Mesendoderm (in vitro differentiated cells): ENCODE results near the gene GPR45.

Experiments
- DNase-seq: peaks from one replicate; pipeline ENCODE4 v3.0.0; 2013
- H2AK5ac ChIP-seq: 2 replicates; pipeline ENCODE4 v1.6.1; 2013; ENCODE audit warnings: low read length, inconsistent platforms
- H2BK120ac ChIP-seq: 2 replicates; pipeline ENCODE4 v1.6.1; 2013; ENCODE audit warnings: low read depth, mild to moderate bottlenecking, low read length, moderate library complexity, mixed read lengths
- H2BK15ac ChIP-seq: replicated peaks from 2 replicates; pipeline ENCODE4 v1.6.1; 2013; ENCODE audit warnings: low read depth, mild to moderate bottlenecking, moderate library complexity
- H2BK5ac ChIP-seq: 2 replicates; pipeline ENCODE4 v1.6.1; 2013; ENCODE audit warnings: low read length, inconsistent platforms
- H3K18ac ChIP-seq: 2 replicates; pipeline ENCODE4 v1.6.1; 2013; ENCODE audit warnings: mild to moderate bottlenecking, low read length, mixed read lengths
- H3K23ac ChIP-seq: one replicate; pipeline ENCODE4 v1.6.1; 2013; ENCODE audit warnings: low read length
- H3K27ac ChIP-seq: 2 replicates; pipeline ENCODE4 v1.5.1; 2013; ENCODE audit warnings: low read depth, mild to moderate bottlenecking, inconsistent platforms, low read length, moderate library complexity
- H3K27me3 ChIP-seq: 2 replicates; pipeline ENCODE4 v1.6.1; 2013; ENCODE audit warnings: low read length, control low read depth, mild to moderate bottlenecking, inconsistent platforms; ENCODE audit not compliant: insufficient read depth, poor library complexity
- H3K36me3 ChIP-seq: 2 replicates; pipeline ENCODE4 v1.6.1; 2013; ENCODE audit warnings: low read length, inconsistent platforms; ENCODE audit not compliant: control insufficient read depth, insufficient read depth
- H3K4ac ChIP-seq: one replicate; pipeline ENCODE4 v1.6.1; 2013; ENCODE audit warnings: low read depth, mild to moderate bottlenecking, low read length, moderate library complexity
- H3K4me1 ChIP-seq: 2 replicates; pipeline ENCODE4 v1.6.1; 2013; ENCODE audit warnings: low read depth, low read length, inconsistent platforms; ENCODE audit not compliant: control insufficient read depth
- H3K4me2 ChIP-seq: 2 replicates; pipeline ENCODE4 v1.6.1; 2013; ENCODE audit warnings: low read length
- H3K4me3 ChIP-seq: 2 replicates; pipeline ENCODE4 v1.5.1; 2013; ENCODE audit warnings: mild to moderate bottlenecking, low read length
- H3K56ac ChIP-seq: one replicate; pipeline ENCODE4 v1.6.1; 2013; ENCODE audit warnings: low read length
- H3K79me1 ChIP-seq: 2 replicates; pipeline ENCODE4 v1.6.1; 2013; ENCODE audit warnings: low read length, inconsistent platforms
- H3K79me2 ChIP-seq: 2 replicates; pipeline ENCODE4 v1.6.1; 2013; ENCODE audit warnings: mild to moderate bottlenecking, low read length; ENCODE audit not compliant: control insufficient read depth, insufficient read depth
- H3K9ac ChIP-seq: 2 replicates; pipeline ENCODE4 v1.6.1; 2013; ENCODE audit warnings: low read length, inconsistent platforms
- H4K5ac ChIP-seq: one replicate; pipeline ENCODE4 v1.6.1; 2013; ENCODE audit warnings: low read length
- H4K8ac ChIP-seq: one replicate; pipeline ENCODE4 v1.6.1; 2013; ENCODE audit warnings: low read depth, mild to moderate bottlenecking, control low read depth, low read length, moderate library complexity
- WGBS: extraction: QIAGEN DNeasy Blood & Tissue Kit; methylation state at CpG from one replicate; pipeline ENCODE4 v1.1.7; 2013; ENCODE audit warnings: low lambda C conversion rate, missing lambda C conversion rate; ENCODE audit not compliant: insufficient coverage; ENCODE audit errors: extremely low coverage; 5-methylcytosine and 5-hydroxymethylcytosine counted together

The GPR45 gene

DNA sequence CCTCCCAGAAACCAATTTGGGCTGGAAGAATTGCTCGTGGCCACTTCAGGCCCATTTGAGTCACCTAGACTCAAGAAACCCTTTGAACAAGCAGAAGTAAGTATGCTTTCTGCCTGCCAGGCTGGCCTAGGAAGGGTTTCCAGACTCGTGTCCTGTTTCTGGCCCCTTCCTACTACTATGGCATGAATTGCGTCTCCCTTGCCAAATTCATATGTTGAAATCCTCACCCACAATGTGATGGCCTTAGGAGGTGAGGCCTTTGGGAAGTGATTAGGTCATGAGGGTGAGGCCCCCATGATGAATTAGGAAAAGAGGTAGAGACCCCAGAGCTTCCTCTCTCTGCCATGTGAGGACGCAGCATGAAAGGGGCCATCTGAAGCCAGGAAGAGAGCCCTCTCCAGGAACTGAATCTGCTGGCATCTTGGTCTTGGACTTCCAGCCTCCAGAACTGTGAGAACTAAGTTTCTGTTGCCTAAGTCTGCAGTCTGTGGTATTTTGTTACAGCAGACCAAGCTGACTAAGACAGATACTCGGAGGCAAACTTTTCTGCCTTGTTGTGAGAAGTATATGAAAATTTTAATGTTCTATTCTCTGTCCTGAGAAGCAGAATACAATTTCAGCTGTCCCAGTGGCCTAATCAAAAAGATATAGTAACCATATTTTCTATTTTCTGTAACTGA, 13.1 kb downstream of the GPR45 start:
- Histone ChIP-seq H3K27me3 (no peaks in the 10 kb centered on the region), H3K79me1 (no peaks in the 10 kb centered on the region), H3K23ac (no peak overlapping the region), H3K4ac (no peak overlapping the region), H3K36me3 (no peaks in the 10 kb centered on the region), H3K4me3 (no peak overlapping the region), H2BK15ac (no peak overlapping the region), H3K18ac (no peak overlapping the region), H3K56ac (no peak overlapping the region), H2AK5ac (no peak overlapping the region), H2BK5ac (no peak overlapping the region), H3K9ac (no peak overlapping the region), H4K8ac (no peak overlapping the region), H3K27ac (no peak overlapping the region), H3K79me2 (no peaks in the 10 kb centered on the region), H3K4me2 (no peak overlapping the region), H4K5ac (no peak overlapping the region), H3K4me1 (no peaks in the 10 kb centered on the region), H2BK120ac (no peak overlapping the region)
- no CpG with 5 or more reads among the region's 5 CpGs for WGBS
- no peak for DNase-seq

DNA sequence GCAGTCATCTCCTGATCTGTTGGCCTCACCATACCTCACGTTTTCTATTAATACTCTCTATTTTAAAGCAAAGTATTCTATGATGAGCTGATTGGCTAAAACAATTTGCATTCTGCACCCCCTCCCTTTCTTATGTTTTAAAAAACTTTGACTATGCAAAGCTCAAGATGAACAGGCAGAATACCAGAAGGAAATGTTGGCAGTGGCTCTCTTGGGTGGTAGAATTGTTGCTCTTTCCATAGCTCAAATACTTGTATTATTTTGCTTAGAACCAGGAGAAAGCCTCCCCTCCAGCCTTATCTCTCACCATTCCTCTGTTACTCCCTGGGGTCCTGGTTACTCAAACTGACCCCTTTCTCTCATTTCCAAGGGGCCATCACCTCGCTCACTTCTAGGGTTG, 14.4 kb downstream of the GPR45 start:
- H2AK5ac ChIP-seq: no peak overlapping the region
- no peak overlapping the region for H3K56ac ChIP-seq
- H3K4ac ChIP-seq: no peak overlapping the region
- H2BK15ac ChIP-seq: no peak overlapping the region
- no CpG with 5 or more reads among the region's 2 CpGs for WGBS
- no peak overlapping the region for H3K23ac ChIP-seq
- no peaks in the 10 kb centered on the region for H3K4me1 ChIP-seq
- no peak overlapping the region for H3K27ac ChIP-seq
- no peaks in the 10 kb centered on the region for H3K79me2 ChIP-seq
- no peaks in the 10 kb centered on the region for H3K36me3 ChIP-seq
- H3K9ac ChIP-seq: no peak overlapping the region
- H3K4me2 ChIP-seq: no peak overlapping the region
- H3K18ac ChIP-seq: no peak overlapping the region
- no peak overlapping the region for H4K5ac ChIP-seq
- no peak for DNase-seq
- H4K8ac ChIP-seq: no peak overlapping the region
- H3K4me3 ChIP-seq: no peak overlapping the region
- no peaks in the 10 kb centered on the region for H3K79me1 ChIP-seq
- no peak overlapping the region for H2BK120ac ChIP-seq
- no peaks in the 10 kb centered on the region for H3K27me3 ChIP-seq
- no peak overlapping the region for H2BK5ac ChIP-seq

DNA sequence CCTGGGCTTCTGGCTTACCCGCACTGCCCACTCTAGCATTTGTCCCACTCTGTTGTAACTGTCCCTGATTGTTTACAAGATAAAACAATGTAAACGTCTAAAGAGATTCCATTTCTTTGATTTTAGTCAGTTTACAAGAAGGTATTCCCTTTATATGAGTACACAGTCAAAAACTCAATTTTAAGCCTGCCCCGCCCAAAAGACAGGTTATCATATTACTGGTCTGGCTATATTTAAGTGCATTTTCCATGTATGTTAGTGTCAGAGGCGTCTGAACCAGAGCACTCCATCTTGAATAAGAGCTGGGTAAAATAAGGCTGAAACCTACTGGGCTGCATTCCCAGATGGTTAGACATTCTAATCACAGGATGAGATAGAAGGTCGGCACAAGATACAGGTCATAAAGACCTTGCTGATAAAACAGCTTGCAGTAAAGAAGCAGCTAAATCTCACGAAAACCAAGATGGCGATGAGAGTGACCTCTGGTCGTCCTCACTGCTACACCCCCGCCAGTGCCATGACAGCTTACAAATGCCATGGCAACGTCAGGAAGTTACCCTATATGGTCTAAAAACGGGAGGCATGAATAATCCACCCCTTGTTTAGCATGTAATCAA, 15.0 kb downstream of the GPR45 start:
- H2BK120ac ChIP-seq: no peak overlapping the region
- no peak overlapping the region for H3K4ac ChIP-seq
- no peak overlapping the region for H3K9ac ChIP-seq
- H3K79me1 ChIP-seq: no peaks in the 10 kb centered on the region
- H3K4me2 ChIP-seq: no peak overlapping the region
- no peak overlapping the region for H2BK15ac ChIP-seq
- H3K79me2 ChIP-seq: no peaks in the 10 kb centered on the region
- H3K27ac ChIP-seq: no peak overlapping the region
- H3K18ac ChIP-seq: no peak overlapping the region
- no CpG with 5 or more reads among the region's 11 CpGs for WGBS
- H4K5ac ChIP-seq: no peak overlapping the region
- DNase-seq: peak; percentile 68
- no peak overlapping the region for H4K8ac ChIP-seq
- H2AK5ac ChIP-seq: no peak overlapping the region
- no peaks in the 10 kb centered on the region for H3K36me3 ChIP-seq
- no peaks in the 10 kb centered on the region for H3K4me1 ChIP-seq
- no peak overlapping the region for H3K56ac ChIP-seq
- H3K4me3 ChIP-seq: no peak overlapping the region
- H3K27me3 ChIP-seq: no peaks in the 10 kb centered on the region
- no peak overlapping the region for H2BK5ac ChIP-seq
- no peak overlapping the region for H3K23ac ChIP-seq

DNA sequence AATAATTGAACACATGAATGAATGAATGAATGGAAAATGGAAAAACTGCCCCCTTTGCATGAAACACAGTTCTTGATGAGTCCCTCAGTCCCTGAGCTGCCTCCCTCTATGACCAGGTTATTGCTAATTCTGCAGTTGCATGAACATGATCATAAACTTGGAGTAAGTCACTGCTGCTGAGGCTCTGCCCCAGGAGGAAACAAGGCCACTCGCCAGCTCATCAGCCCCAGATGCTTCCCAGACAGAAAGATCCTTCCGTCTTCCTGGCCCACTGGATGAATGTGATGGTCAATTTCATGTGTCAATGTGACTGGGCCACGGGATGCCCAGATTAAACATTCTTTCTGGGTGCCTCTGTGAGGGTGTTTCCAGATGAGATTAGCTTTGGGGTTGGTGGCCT, 16.4 kb downstream of the GPR45 start:
- Histone ChIP-seq H3K4me1 (no peaks in the 10 kb centered on the region), H3K27me3 (no peaks in the 10 kb centered on the region), H3K18ac (no peak overlapping the region), H3K79me1 (no peaks in the 10 kb centered on the region), H4K5ac (no peak overlapping the region), H3K36me3 (no peaks in the 10 kb centered on the region), H3K9ac (no peak overlapping the region), H3K79me2 (no peaks in the 10 kb centered on the region), H4K8ac (no peak overlapping the region), H3K56ac (no peak overlapping the region), H3K4me2 (no peak overlapping the region), H2BK120ac (no peak overlapping the region), H3K27ac (no peak overlapping the region), H2BK5ac (no peak overlapping the region), H3K4me3 (no peak overlapping the region), H2BK15ac (no peak overlapping the region), H3K4ac (no peak overlapping the region), H3K23ac (no peak overlapping the region), H2AK5ac (no peak overlapping the region)
- no CpG with 5 or more reads among the region's 3 CpGs for WGBS
- DNase-seq: no peak

DNA sequence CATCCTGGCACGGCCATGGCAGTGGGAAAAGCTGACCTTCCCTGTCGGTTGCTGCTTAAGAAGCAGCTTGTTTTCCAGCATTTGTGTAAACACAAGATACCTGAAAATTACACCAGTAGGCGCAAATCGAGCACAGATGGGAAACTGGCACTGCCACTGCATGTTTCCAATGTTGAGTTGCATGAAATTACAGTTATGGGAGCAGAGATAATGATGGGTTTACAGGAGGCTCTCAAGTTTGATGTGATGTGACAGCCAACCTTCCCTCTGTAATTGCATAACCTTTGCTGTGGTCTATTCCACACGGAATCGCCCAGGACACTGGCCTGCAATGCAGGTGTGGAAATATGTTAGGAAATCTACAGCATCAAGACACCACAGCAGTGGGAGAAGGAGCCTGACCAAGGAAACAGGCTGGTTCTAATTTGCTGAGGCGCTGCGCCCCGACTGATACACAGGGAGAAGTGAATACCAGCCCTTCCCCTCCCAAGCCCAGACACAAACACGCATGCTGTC, 17.4 kb downstream of the GPR45 start:
- Histone ChIP-seq H3K79me2 (no peaks in the 10 kb centered on the region), H3K4me2 (no peak overlapping the region), H3K27me3 (no peaks in the 10 kb centered on the region), H3K23ac (no peak overlapping the region), H3K4me1 (no peaks in the 10 kb centered on the region), H2BK120ac (no peak overlapping the region), H4K8ac (no peak overlapping the region), H3K36me3 (no peaks in the 10 kb centered on the region), H3K79me1 (no peaks in the 10 kb centered on the region), H3K9ac (no peak overlapping the region), H2BK15ac (no peak overlapping the region), H2AK5ac (no peak overlapping the region), H3K4me3 (no peak overlapping the region), H3K4ac (no peak overlapping the region), H4K5ac (no peak overlapping the region), H2BK5ac (no peak overlapping the region), H3K56ac (no peak overlapping the region), H3K18ac (no peak overlapping the region), H3K27ac (no peak overlapping the region)
- no CpG with 5 or more reads among the region's 10 CpGs for WGBS
- DNase-seq: no peak
